OCI-LY3 (cell line): ENCODE data around the gene FGGY.

ENCODE experiments used
- EZH2phosphoT487 ChIP-seq: fragments of 200-600 bp; shearing (Covaris generic); IDR thresholded peaks from 2 replicates; pipeline ENCODE4 v1.6.1; 2018; ENCODE audit warnings: antibody characterized with exemption, mixed run types, low read depth
- TF ChIP-seq, protein P1 (sequence below): fragments of 200-600, 300-600 bp; sonication (generic); IDR thresholded peaks from 2 replicates; pipeline ENCODE4 v1.5.1; 2014; ENCODE audit warnings: antibody characterized with exemption, low read length, low read depth

DNA sequence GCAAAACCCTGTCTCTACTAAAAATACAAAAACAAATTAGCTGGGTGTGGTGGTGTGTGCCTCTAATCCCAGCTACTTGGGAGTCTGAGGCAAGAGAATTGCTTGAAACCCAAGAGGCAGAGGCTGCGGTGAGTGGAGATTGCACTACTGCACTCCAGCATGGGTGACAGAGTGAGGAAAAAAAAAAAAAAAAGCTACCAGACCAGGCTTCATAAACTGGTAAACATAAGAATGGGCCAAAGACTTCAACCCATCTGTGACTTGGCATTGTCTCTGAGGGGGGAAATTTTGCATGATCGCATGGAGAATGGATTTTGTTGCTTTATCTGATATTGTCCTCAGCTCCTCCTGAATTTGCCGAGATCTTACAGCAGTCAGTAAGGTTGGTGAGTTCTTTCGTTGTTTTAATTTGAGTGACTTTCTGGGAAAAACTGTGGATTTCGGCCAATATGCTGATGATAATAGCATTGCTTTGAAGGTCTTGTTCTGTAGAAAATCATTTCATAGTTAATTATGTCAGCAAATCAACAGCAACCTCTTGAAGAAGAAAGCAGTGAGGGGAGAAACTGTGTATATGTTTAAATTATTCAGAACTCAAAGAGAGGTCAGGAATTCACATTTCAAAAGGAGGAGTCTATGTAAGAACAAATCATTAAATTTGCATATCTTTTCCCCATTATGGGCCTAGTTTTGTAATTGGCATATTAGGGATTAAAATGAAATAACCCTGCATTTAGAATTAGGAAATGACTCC lies 13.1 kb downstream of the FGGY start:
- TF ChIP-seq, protein P1, sequence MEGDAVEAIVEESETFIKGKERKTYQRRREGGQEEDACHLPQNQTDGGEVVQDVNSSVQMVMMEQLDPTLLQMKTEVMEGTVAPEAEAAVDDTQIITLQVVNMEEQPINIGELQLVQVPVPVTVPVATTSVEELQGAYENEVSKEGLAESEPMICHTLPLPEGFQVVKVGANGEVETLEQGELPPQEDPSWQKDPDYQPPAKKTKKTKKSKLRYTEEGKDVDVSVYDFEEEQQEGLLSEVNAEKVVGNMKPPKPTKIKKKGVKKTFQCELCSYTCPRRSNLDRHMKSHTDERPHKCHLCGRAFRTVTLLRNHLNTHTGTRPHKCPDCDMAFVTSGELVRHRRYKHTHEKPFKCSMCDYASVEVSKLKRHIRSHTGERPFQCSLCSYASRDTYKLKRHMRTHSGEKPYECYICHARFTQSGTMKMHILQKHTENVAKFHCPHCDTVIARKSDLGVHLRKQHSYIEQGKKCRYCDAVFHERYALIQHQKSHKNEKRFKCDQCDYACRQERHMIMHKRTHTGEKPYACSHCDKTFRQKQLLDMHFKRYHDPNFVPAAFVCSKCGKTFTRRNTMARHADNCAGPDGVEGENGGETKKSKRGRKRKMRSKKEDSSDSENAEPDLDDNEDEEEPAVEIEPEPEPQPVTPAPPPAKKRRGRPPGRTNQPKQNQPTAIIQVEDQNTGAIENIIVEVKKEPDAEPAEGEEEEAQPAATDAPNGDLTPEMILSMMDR = no peak
- no peak for TF ChIP-seq EZH2phosphoT487
